ENCODE data around the gene RADIL. TPM values are rescaled to one million over a fixed set of nuclear protein-coding genes. Genes with fewer than 3 reads are reported as not detected.

RADIL gene
- total and polyA plus RNA-seq, 2 of the 13 experiments (the other 11 are each of a cell fraction or from before 2014, with no cell fraction given): 0.05 to 0.09 TPM

DNA sequence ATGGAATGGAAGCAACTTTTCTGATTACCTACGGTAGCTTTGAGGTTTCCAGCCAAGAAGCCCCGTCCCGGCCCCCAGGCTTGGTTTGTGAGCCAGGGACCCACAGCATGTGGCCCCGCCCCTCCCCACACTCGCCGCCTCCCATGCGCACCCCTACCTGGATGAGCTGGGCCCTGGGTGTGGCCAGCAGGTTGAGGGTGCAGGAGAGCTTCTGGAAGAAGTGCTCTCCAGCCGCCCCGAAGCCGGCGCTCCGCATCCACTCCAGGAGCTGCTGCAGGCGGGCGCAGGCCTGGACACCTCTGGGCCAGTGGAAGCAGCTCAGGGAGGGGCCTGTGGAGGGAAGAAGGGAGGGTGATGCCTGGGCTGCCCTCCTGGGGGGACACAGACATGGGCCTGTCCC is 68.4 kb downstream of the RADIL start (continued):
- TF ChIP-seq HMGXB3 (CRISPR knock-in tag; IDR thresholded peaks at IDR 0.05; ENCODE audit: borderline replicate concordance) (no peak), ZFX (CRISPR knock-in tag; IDR thresholded peaks at IDR 0.05; ENCODE audit: low read depth) (no peak), FOXA3 (CRISPR knock-in tag; IDR thresholded peaks at IDR 0.05) (no peak), ZNF484 (CRISPR knock-in tag; IDR thresholded peaks at IDR 0.05; ENCODE audit: borderline replicate concordance, low read depth) (no peak), NFIC (IDR thresholded peaks at IDR 0.05; ENCODE audit: low read length) (no peak), ZNF280D (CRISPR knock-in tag; IDR thresholded peaks at IDR 0.05) (no peak), IKZF4 (CRISPR knock-in tag; IDR thresholded peaks at IDR 0.05; ENCODE audit: borderline replicate concordance, low read depth, not compliant biosample characterization) (no peak), ATF2 (CRISPR knock-in tag; IDR thresholded peaks at IDR 0.05) (no peak), ZNF451 (CRISPR knock-in tag; IDR thresholded peaks at IDR 0.05) (no peak), YY1 (IDR thresholded peaks at IDR 0.05; ENCODE audit: insufficient read depth, insufficient replicate concordance, low read depth, low read length) (no peak), BATF2 (CRISPR knock-in tag; IDR thresholded peaks at IDR 0.05) (no peak), BORCS8-MEF2B (CRISPR knock-in tag; IDR thresholded peaks at IDR 0.05) (no peak)
- TF ChIP-seq, protein P1, sequence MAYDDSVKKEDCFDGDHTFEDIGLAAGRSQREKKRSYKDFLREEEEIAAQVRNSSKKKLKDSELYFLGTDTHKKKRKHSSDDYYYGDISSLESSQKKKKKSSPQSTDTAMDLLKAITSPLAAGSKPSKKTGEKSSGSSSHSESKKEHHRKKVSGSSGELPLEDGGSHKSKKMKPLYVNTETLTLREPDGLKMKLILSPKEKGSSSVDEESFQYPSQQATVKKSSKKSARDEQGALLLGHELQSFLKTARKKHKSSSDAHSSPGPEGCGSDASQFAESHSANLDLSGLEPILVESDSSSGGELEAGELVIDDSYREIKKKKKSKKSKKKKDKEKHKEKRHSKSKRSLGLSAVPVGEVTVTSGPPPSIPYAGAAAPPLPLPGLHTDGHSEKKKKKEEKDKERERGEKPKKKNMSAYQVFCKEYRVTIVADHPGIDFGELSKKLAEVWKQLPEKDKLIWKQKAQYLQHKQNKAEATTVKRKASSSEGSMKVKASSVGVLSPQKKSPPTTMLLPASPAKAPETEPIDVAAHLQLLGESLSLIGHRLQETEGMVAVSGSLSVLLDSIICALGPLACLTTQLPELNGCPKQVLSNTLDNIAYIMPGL (CRISPR knock-in tag; IDR thresholded peaks at IDR 0.05; ENCODE audit: borderline replicate concordance in 1 of 2, low read depth in 1 of 2): no peak
- TF ChIP-seq, protein P2, sequence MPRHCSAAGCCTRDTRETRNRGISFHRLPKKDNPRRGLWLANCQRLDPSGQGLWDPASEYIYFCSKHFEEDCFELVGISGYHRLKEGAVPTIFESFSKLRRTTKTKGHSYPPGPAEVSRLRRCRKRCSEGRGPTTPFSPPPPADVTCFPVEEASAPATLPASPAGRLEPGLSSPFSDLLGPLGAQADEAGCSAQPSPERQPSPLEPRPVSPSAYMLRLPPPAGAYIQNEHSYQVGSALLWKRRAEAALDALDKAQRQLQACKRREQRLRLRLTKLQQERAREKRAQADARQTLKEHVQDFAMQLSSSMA (CRISPR knock-in tag; IDR thresholded peaks at IDR 0.05): no peak
